Left renal cortex interstitium (tissue), 4 donors: ENCODE data around the gene MADD. TPM values are rescaled to one million over a fixed set of nuclear protein-coding genes. Genes with fewer than 3 reads are reported as not detected.
"Not testable (repeated sequence)": the region's sequence is repeated elsewhere in the genome, so short reads cannot be mapped to it uniquely, and the experiment has no call there.

Source experiments
- DNase-seq, 4 donors: peaks; one replicate each; pipeline ENCODE4 v3.0.0-alpha.2; 2013; ENCODE audit warnings: low read depth in 4 of 4, low spot score in 2 of 4, missing footprints in 1 of 4
- polyA plus RNA-seq, 4 donors: library from polyadenylated mRNA; unstranded; fragments of 120-200 nt; gene quantifications; one replicate each; pipeline ENCODE4 v1.2.1, GENCODE V29; 2013; ENCODE audit not compliant: insufficient read length in 4 of 4

Gene MADD
- polyA plus RNA-seq, 4 donors, result 35.2 to 60.2 (median 46.6) TPM

- DNase-seq, result no peak
Measured at GRCh38 chr11:47272706-47273105, 2.8 kb downstream of the MADD start.

GRCh38 chr11:47274495-47275235 lies 4.7 kb downstream of the MADD start:
- no peak for DNase-seq

DNA sequence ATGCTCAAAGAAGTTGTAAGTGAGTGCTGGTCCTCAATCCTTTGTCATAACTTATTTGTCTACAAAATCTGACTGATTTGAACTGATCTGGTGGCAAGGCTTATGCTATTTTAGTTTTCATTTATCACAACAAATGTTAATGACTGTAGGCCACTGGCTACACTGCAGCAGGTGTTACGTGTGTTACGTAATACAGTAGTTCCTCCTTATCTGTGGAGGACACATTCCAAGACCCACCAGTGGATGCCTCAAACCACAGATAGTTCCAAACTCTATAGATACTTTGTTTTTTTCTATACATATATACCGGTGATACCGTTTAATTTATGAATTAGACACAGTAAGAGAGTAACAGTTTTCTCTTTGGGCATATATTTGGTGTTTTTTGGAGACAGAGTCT lies 7.0 kb downstream of the MADD start:
- no peak for DNase-seq

- DNase-seq, result no peak
Measured at GRCh38 chr11:47278058-47278457, 8.1 kb downstream of the MADD start.

DNA sequence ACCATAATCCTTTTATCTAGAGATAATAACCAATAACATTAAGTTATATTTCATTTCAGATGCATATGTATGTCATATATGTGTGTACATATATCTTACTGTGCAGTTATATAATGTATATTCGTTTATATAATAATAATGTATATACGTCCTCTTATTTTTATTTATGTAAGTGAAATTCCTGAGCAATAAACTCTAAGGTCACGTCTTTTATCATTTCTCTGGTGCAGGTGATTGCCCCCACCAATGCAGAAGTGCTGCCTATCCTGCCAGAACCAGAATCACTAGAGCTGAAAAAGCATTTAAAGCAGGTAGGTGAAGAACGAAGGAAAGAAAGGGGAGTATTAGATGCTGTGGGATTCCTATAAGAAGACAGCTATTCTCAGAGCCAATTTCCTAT lies 8.8 kb downstream of the MADD start:
- DNase-seq, result no peak

- no peak for DNase-seq
Measured at GRCh38 chr11:47280099-47280498, 10.2 kb downstream of the MADD start.

DNA sequence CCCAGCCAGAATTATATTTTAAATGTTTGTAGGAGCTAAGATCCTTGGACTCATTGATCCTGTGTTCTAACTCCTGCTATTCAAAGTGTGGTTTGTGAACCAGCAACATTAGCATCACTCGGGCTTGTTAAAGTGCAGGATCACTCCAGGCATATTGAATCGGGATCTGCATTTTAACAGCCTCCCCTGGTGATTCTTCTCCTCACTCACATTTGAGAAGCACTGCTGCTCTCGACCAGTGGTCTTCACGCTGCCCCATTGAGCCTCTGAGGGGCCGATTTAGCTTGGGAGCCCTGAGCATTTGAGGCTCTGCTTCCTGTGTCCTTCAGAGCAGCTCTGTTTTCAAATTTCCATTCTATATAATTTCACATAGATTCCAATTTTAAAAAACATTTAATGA lies 10.9 kb downstream of the MADD start:
- no peak for DNase-seq

GRCh38 chr11:47282462-47282861 lies 12.5 kb downstream of the MADD start:
- DNase-seq, result no peak

GRCh38 chr11:47284151-47284550 lies 14.2 kb downstream of the MADD start:
- DNase-seq, result no peak

DNA sequence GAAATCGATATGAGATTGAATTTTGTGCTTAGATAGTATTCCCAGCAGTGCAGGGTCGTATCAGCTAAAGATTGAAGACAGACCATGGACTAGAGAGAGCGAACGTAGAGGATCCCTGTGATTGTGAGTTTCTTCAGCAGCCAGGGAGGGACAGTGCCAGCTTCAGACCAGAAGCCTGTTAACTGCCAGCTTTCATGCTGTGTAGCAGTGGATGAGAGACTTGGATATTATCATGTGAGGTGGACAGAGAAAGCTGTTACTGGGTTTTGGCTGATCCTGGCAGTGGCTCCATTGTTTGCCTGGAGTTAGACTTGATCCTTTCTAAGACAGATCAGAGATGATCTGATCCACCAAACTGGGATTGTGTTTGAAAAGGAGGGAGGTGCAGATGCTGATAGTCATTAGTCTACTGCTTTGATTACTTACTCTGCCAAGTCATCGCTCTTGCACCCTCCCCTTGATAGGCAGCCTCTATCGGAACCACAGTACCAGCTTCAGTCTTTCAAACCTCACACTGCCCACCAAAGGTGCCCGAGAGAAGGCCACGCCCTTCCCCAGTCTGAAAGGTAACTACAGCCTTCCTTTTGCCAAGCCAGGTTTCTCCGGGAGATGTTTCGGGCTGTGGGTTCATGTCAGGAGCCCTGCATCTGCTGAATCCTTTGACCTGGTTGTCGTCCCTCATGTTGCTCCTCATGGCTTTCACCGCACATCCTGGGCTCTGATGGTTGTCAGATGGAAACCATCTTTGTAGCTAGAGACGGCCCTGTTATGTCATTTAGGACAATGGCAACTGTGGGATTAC lies 16.2 kb downstream of the MADD start:
- no peak for DNase-seq

- no peak for DNase-seq
Measured at GRCh38 chr11:47288066-47288465, 18.1 kb downstream of the MADD start.

DNA sequence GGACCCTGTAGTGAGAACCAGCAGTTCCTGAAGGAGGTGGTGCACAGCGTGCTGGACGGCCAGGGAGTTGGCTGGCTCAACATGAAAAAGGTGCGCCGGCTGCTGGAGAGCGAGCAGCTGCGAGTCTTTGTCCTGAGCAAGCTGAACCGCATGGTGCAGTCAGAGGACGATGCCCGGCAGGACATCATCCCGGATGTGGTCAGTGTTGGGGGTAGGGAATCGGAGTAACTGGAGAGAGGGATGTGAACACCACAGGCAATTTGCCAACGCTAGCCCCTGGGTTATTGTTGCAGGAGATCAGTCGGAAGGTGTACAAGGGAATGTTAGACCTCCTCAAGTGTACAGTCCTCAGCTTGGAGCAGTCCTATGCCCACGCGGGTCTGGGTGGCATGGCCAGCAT lies 19.9 kb downstream of the MADD start:
- DNase-seq, result no peak

DNA sequence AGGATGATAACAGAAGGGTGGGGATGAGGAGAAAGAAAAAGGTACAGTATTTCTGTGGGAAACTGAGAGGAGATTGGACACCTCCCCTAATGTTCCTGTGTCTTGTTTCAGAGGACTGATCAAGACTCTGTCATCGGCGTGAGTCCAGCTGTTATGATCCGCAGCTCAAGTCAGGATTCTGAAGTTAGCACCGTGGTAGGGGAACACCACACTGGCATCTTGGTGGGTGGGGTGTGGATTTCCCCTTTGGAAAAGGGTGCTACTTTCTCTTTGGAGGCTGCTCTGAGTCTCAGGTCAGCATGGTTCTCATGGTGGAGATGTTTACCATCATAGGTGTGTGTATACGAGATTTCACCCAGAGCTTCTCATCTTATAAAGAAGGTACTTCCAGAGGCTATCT lies 25.5 kb downstream of the MADD start:
- no peak for DNase-seq

GRCh38 chr11:47296045-47296444 lies 26.1 kb downstream of the MADD start:
- DNase-seq, result no peak

- DNase-seq, result no peak
Measured at GRCh38 chr11:47299078-47299477, 29.1 kb downstream of the MADD start.

DNA sequence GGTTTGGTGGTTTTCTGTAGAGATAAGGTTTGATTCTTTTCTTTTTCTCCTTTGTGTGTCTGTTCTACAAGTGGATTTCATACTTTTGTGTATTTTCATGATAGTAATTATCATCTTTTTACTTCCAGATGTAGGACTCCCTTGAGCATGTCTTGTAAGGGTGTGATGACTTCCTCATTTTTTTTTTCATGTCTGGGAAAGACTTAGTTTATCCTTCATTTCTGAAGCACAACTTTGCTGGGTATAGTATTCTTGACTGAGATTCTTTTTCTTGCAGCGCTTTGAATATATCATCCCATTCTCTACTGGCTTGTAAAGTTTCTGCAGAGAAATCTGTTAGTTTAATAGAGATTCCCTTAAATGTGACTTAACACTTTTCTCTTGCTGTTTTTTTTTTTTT lies 32.9 kb downstream of the MADD start:
- DNase-seq, result no peak

- no peak for DNase-seq
Measured at GRCh38 chr11:47305734-47306483, 36.0 kb downstream of the MADD start.

- no peak for DNase-seq
Measured at GRCh38 chr11:47306484-47306844, 36.5 kb downstream of the MADD start.

- DNase-seq, result no peak
Measured at GRCh38 chr11:47308050-47308823, 38.3 kb downstream of the MADD start.

- DNase-seq, result no peak
Measured at GRCh38 chr11:47314992-47315391, 45.1 kb downstream of the MADD start.

GRCh38 chr11:47316501-47316900 lies 46.6 kb downstream of the MADD start:
- DNase-seq, result not testable (repeated sequence)
